BE2C (cell line): Measurements from ENCODE around the gene PTPRG.

Source experiments
- DNase-seq: peaks from one replicate; pipeline ENCODE4 v3.0.0-alpha.2; 2020
- H3K27me3 ChIP-seq: fragments of 250-450 bp; sonication (Bioruptor Pico); 2 replicates; pipeline ENCODE4 v1.5.1; 2020; ENCODE audit warnings: mild to moderate bottlenecking
- H3K36me3 ChIP-seq: fragments of 250-450 bp; sonication (Bioruptor Pico); 2 replicates; pipeline ENCODE4 v1.5.1; 2020; ENCODE audit warnings: mild to moderate bottlenecking
- H3K4me1 ChIP-seq: fragments of 250-450 bp; sonication (Bioruptor Pico); 2 replicates; pipeline ENCODE4 v1.5.1; 2020
- H3K4me3 ChIP-seq: 2 replicates; pipeline ENCODE4 v1.5.1; 2011; ENCODE audit warnings: low read depth, low read length
- H3K9me3 ChIP-seq: fragments of 250-450 bp; sonication (Bioruptor Pico); 2 replicates; pipeline ENCODE4 v1.5.1; 2020
- CTCF ChIP-seq: IDR thresholded peaks from 2 replicates; pipeline ENCODE4 v1.5.1; 2012; ENCODE audit warnings: mild to moderate bottlenecking, low read depth, low read length

PTPRG gene

GRCh38 chr3:61802772-61803171 is 241.4 kb downstream of the PTPRG start:
- no peak overlapping the region for H3K4me3 ChIP-seq
- DNase-seq: no peak
- no peaks in the 10 kb centered on the region for H3K9me3 ChIP-seq
- no peaks in the 10 kb centered on the region for H3K36me3 ChIP-seq
- H3K4me1 ChIP-seq: no peaks in the 10 kb centered on the region
- TF ChIP-seq CTCF: no peak
- peaks cover 38% of the 10 kb centered on the region for H3K27me3 ChIP-seq

GRCh38 chr3:61803983-61804382 is 242.6 kb downstream of the PTPRG start:
- H3K36me3 ChIP-seq: no peaks in the 10 kb centered on the region
- peaks cover 47% of the 10 kb centered on the region for H3K27me3 ChIP-seq
- DNase-seq: no peak
- no peaks in the 10 kb centered on the region for H3K4me1 ChIP-seq
- no peak for TF ChIP-seq CTCF
- H3K9me3 ChIP-seq: no peaks in the 10 kb centered on the region
- no peak overlapping the region for H3K4me3 ChIP-seq

- H3K4me3 ChIP-seq: no peak overlapping the region
- H3K36me3 ChIP-seq: no peaks in the 10 kb centered on the region
- no peaks in the 10 kb centered on the region for H3K9me3 ChIP-seq
- no peak for DNase-seq
- no peaks in the 10 kb centered on the region for H3K4me1 ChIP-seq
- no peak for TF ChIP-seq CTCF
- H3K27me3 ChIP-seq: peaks cover 54% of the 10 kb centered on the region
Measured at GRCh38 chr3:61804782-61805181, 243.4 kb downstream of the PTPRG start.

GRCh38 chr3:61805510-61806080 is 244.2 kb downstream of the PTPRG start:
- H3K9me3 ChIP-seq: no peaks in the 10 kb centered on the region
- H3K4me1 ChIP-seq: no peaks in the 10 kb centered on the region
- peaks cover 53% of the 10 kb centered on the region for H3K27me3 ChIP-seq
- TF ChIP-seq CTCF: no peak
- no peaks in the 10 kb centered on the region for H3K36me3 ChIP-seq
- H3K4me3 ChIP-seq: no peak overlapping the region
- no peak for DNase-seq

GRCh38 chr3:61806810-61807209 is 245.4 kb downstream of the PTPRG start:
- H3K4me3 ChIP-seq: no peak overlapping the region
- DNase-seq: no peak
- peaks cover 56% of the 10 kb centered on the region for H3K27me3 ChIP-seq
- H3K9me3 ChIP-seq: no peaks in the 10 kb centered on the region
- no peaks in the 10 kb centered on the region for H3K36me3 ChIP-seq
- TF ChIP-seq CTCF: no peak
- peaks cover 2% of the 10 kb centered on the region; the same call in 1 of the 2 replicates for H3K4me1 ChIP-seq

GRCh38 chr3:61807865-61808276 is 246.5 kb downstream of the PTPRG start:
- Histone ChIP-seq H3K4me1 (peaks cover 5% of the 10 kb centered on the region; the same call in 1 of the 2 replicates), H3K4me3 (no peak overlapping the region), H3K36me3 (no peaks in the 10 kb centered on the region), H3K9me3 (no peaks in the 10 kb centered on the region), H3K27me3 (peaks cover 63% of the 10 kb centered on the region)
- no peak for TF ChIP-seq CTCF
- DNase-seq: peak; percentile 24
